T-cell (primary cell): ENCODE data around the gene FADS1. TPM values are rescaled to one million over a fixed set of nuclear protein-coding genes. Genes with fewer than 3 reads are reported as not detected.

Experiments used
- ATAC-seq, 4 experiments: fragments of 200-7000 bp in 3 of 4; fragments of 150-1000 bp in 1 of 4; cut with Tn5 transposase; replicated peaks in 1 of 4; 1 replicate in 3 of 4; 2 replicates in 1 of 4; pipeline ENCODE4 v1.10.0; 2021; ENCODE audit warnings: moderate library complexity in 3 of 4, mild to moderate bottlenecking in 2 of 4, moderate number of reproducible peaks in 1 of 4
- CTCF ChIA-PET, 2 donors: fragments of 300-600 bp; sonication (Branson Sonifier 250); formaldehyde crosslinking; loops; one replicate each; lab custom pipeline; 2022; ENCODE audit warnings: antibody characterized with exemption in 2 of 2; lab: Charles Lee
- POLR2A ChIA-PET, 2 donors: fragments of 300-600 bp; sonication (Branson Sonifier 250); formaldehyde crosslinking; loops; one replicate each; lab custom pipeline; 2022; ENCODE audit warnings: antibody characterized with exemption in 2 of 2; lab: Charles Lee
- DNase-seq, 35 experiments: peaks; one replicate each; pipeline versions ENCODE4 v3.0.0 to v3.0.0-alpha.2; 2013 to 2023
- H3K27ac ChIP-seq: one replicate; pipeline ENCODE4 v1.5.1; 2013; ENCODE audit warnings: low read length
- H3K27me3 ChIP-seq, 2 experiments: replicated peaks in 1 of 2; 1 replicate in 1 of 2; 2 replicates in 1 of 2; pipeline versions ENCODE4 v1.6.1 to v1.7.0; 2013; ENCODE audit warnings: low read length in 1 of 2, mixed read lengths in 1 of 2; ENCODE audit not compliant: control insufficient read depth in 2 of 2, insufficient read depth in 2 of 2; ENCODE audit errors: extremely low read depth in 1 of 2
- H3K36me3 ChIP-seq, 2 donors: 1 replicate in 1 of 2; 2 replicates in 1 of 2; pipeline versions ENCODE4 v1.6.1 to v1.7.0; 2013; ENCODE audit warnings: low read length in 1 of 2; ENCODE audit not compliant: control insufficient read depth in 2 of 2, insufficient read depth in 1 of 2; ENCODE audit errors: extremely low read depth in 1 of 2
- H3K4me1 ChIP-seq, 2 experiments: 1 replicate in 1 of 2; 2 replicates in 1 of 2; pipeline versions ENCODE4 v1.6.1 to v1.7.0; 2013; ENCODE audit warnings: low read length in 2 of 2, mixed read lengths in 1 of 2; ENCODE audit not compliant: insufficient read depth in 2 of 2, control insufficient read depth in 1 of 2; ENCODE audit errors: extremely low read depth in 1 of 2
- H3K4me3 ChIP-seq, 2 donors: 1 replicate in 1 of 2; 2 replicates in 1 of 2; pipeline versions ENCODE4 v1.5.1 to v1.7.0; 2013; ENCODE audit warnings: mild to moderate bottlenecking in 2 of 2, low read length in 1 of 2, moderate library complexity in 1 of 2; ENCODE audit not compliant: control insufficient read depth in 1 of 2; ENCODE audit errors: extremely low read depth in 1 of 2
- H3K9me3 ChIP-seq: 2 replicates; pipeline ENCODE4 v1.7.0; 2013
- H3K27ac Mint-ChIP-seq, 2 donors: one replicate each; pipeline ENCODE4 v1.8.0; 2020 to 2021; ENCODE audit warnings: mild to moderate bottlenecking in 2 of 2, mixed read lengths in 2 of 2
- H3K27me3 Mint-ChIP-seq, 2 donors: one replicate each; pipeline ENCODE4 v1.8.0; 2021 to 2022; ENCODE audit warnings: mixed read lengths in 2 of 2
- H3K36me3 Mint-ChIP-seq: one replicate; pipeline ENCODE4 v1.8.0; 2021; ENCODE audit warnings: mixed read lengths
- H3K4me1 Mint-ChIP-seq, 3 donors: one replicate each; pipeline ENCODE4 v1.8.0; 2020 to 2022; ENCODE audit warnings: mixed read lengths in 3 of 3, mild to moderate bottlenecking in 1 of 3
- H3K4me3 Mint-ChIP-seq, 3 donors: one replicate each; pipeline ENCODE4 v1.8.0; 2020 to 2022; ENCODE audit warnings: mild to moderate bottlenecking in 3 of 3, mixed read lengths in 3 of 3, moderate library complexity in 3 of 3
- H3K9me3 Mint-ChIP-seq, 3 donors: one replicate each; pipeline ENCODE4 v1.8.0; 2020 to 2022; ENCODE audit warnings: mixed read lengths in 3 of 3
- WGBS: methylation state at CpG from one replicate; pipeline ENCODE4 v1.1.5; 2013; ENCODE audit warnings: missing lambda C conversion rate; ENCODE audit not compliant: insufficient coverage; 5-methylcytosine and 5-hydroxymethylcytosine counted together
- total RNA-seq, 35 experiments: library from RNA in 6 of 35; stranded (reverse) in 6 of 35; fragments of 120-200 nt in 1 of 35; gene quantifications; one replicate each; pipeline versions ENCODE4 v1.2.1 to v1.2.4 and lab custom pipeline; 2013 to 2026

Gene FADS1
- total RNA-seq, 5 donors from 2014 or later (not counting 1 experiment from before 2014, with no cell fraction given): 1.9 to 8.8 (median 2.9) TPM

- Mint-ChIP-seq H3K4me1 (peaks cover 13 to 19% (median 16%) of the 10 kb centered on the region in 3 donors), H3K27me3 (peaks cover 0 to 32% of the 10 kb centered on the region in 2 donors), H3K9me3 (no peaks in the 10 kb centered on the region), H3K27ac (peak overlapping the region; percentile 22 to 74), H3K36me3 (no peaks in the 10 kb centered on the region), H3K4me3 (peak overlapping the region; percentile 85 to 91 (median 85))
- H3K4me3 ChIP-seq: peak overlapping the region; percentile 67 to 79
- H3K4me1 ChIP-seq: peaks cover 12 to 26% of the 10 kb centered on the region in 2 experiments
- H3K27ac ChIP-seq: no peak overlapping the region
- DNase-seq (peak in 31 of 35 experiments; percentile 21 to 73 (median 50)), ATAC-seq (peak; percentile 74 to 79 (median 77))
- H3K36me3 ChIP-seq: peaks cover 0 to 10% of the 10 kb centered on the region in 2 donors
- no peaks in the 10 kb centered on the region for H3K9me3 ChIP-seq
- ChIA-PET POLR2A (interaction anchor here in 1 of 2 donors (0.5 kb wide), 1 partner anchor 30 kb away, joined by 3 read pairs; no protein-coding TSS in a partner anchor), CTCF (interaction anchor here in 1 of 2 donors (2.3 kb wide), 1 partner anchor 19 kb away, joined by 12 read pairs; no protein-coding TSS in a partner anchor)
- WGBS: 1% methylated on average over 62 of the region's 69 CpGs
- peaks cover 0 to 46% of the 10 kb centered on the region in 2 experiments for H3K27me3 ChIP-seq
Measured at GRCh38 chr11:61815790-61816735, 740 bp downstream of the FADS1 start.

- WGBS: 3% methylated on average over 63 of the region's 66 CpGs
- Mint-ChIP-seq H3K4me1 (peaks cover 13 to 19% (median 16%) of the 10 kb centered on the region in 3 donors), H3K27ac (peak overlapping the region; percentile 1 to 43), H3K4me3 (peak overlapping the region; percentile 85 to 91 (median 85)), H3K27me3 (peaks cover 0 to 32% of the 10 kb centered on the region in 2 donors), H3K9me3 (no peaks in the 10 kb centered on the region), H3K36me3 (no peaks in the 10 kb centered on the region)
- Histone ChIP-seq H3K4me3 (peak overlapping the region; percentile 67 to 79), H3K4me1 (peaks cover 12 to 26% of the 10 kb centered on the region in 2 experiments), H3K27me3 (peaks cover 0 to 43% of the 10 kb centered on the region in 2 experiments), H3K36me3 (peaks cover 0 to 11% of the 10 kb centered on the region in 2 donors), H3K9me3 (no peaks in the 10 kb centered on the region), H3K27ac (no peak overlapping the region)
- ChIA-PET POLR2A (interaction anchor here in 1 of 2 donors (0.5 to 1.0 kb wide), 4 partner anchors 18 to 556 kb away, joined by 3 to 5 read pairs (median 4); no protein-coding TSS in a partner anchor), CTCF (interaction anchor here in 1 of 2 donors (0.7 to 2.3 kb wide), 4 partner anchors 15 to 84 kb away, joined by 3 to 12 read pairs (median 3); partner anchors contain the start of genes FEN1 and TMEM258)
- peak; percentile 12 to 42 (median 18) for ATAC-seq
- peak in 16 of 35 experiments; percentile 10 to 57 (median 26) for DNase-seq
Measured at GRCh38 chr11:61814958-61815789, 1.6 kb downstream of the FADS1 start.

DNA sequence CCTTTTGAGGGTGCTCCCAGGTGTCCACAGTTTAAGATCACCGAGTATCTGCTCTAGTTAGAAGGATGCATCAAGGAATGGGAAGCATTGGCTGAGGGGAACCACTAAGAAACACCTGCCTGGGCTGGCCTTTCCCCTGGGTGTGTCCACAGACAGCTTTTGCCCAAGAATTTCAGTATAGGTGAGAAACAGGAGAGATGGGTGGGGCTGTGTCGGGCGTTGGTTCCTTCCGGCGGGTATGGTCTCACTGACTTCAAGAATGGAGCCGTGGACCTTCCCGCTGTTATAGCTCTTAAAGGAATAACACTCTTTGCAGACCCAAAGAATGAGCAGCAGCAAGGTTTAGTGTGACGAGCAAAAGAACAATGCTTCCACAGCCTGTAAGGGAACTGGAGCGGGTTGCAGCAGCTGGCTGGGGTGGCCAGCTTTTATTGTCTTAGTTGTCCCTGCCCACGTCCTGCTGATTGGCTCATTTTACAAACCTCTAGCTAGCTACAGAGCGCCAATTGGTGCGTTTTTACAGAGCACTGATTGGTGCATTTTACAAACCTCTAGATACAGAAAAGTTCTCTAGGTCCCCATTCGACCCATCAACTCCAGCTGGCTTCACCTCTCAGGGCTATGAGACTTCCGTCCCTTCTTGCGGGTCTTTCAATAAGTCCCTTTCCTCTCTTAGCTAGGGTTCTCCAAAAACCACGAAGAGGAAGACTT, 2.4 kb downstream of the FADS1 start:
- no peak overlapping the region for H3K27ac Mint-ChIP-seq
- no peaks in the 10 kb centered on the region for H3K9me3 Mint-ChIP-seq
- H3K4me3 Mint-ChIP-seq: peak overlapping the region; percentile 85 to 91 (median 85)
- peaks cover 12 to 26% of the 10 kb centered on the region in 2 experiments for H3K4me1 ChIP-seq
- ATAC-seq (no peak), DNase-seq (peak in 2 of 35 experiments; percentile 8 to 29)
- peaks cover 13 to 19% (median 16%) of the 10 kb centered on the region in 3 donors for H3K4me1 Mint-ChIP-seq
- H3K27ac ChIP-seq: no peak overlapping the region
- no peaks in the 10 kb centered on the region for H3K9me3 ChIP-seq
- POLR2A ChIA-PET: interaction anchor here in 1 of 2 donors (0.6 to 1.0 kb wide), 3 partner anchors 17 to 557 kb away, joined by 3 to 5 read pairs (median 4); no protein-coding TSS in a partner anchor
- WGBS: 88% methylated on average over 16 of the region's 16 CpGs
- no peaks in the 10 kb centered on the region for H3K36me3 Mint-ChIP-seq
- peak overlapping the region; percentile 67 to 79 for H3K4me3 ChIP-seq
- CTCF ChIA-PET: interaction anchor here in 1 of 2 donors (0.7 to 2.3 kb wide), 4 partner anchors 15 to 84 kb away, joined by 3 to 12 read pairs (median 3); partner anchors contain the start of genes FEN1 and TMEM258
- peaks cover 0 to 43% of the 10 kb centered on the region in 2 experiments for H3K27me3 ChIP-seq
- peaks cover 0 to 32% of the 10 kb centered on the region in 2 donors for H3K27me3 Mint-ChIP-seq
- peaks cover 0 to 11% of the 10 kb centered on the region in 2 donors for H3K36me3 ChIP-seq

DNA sequence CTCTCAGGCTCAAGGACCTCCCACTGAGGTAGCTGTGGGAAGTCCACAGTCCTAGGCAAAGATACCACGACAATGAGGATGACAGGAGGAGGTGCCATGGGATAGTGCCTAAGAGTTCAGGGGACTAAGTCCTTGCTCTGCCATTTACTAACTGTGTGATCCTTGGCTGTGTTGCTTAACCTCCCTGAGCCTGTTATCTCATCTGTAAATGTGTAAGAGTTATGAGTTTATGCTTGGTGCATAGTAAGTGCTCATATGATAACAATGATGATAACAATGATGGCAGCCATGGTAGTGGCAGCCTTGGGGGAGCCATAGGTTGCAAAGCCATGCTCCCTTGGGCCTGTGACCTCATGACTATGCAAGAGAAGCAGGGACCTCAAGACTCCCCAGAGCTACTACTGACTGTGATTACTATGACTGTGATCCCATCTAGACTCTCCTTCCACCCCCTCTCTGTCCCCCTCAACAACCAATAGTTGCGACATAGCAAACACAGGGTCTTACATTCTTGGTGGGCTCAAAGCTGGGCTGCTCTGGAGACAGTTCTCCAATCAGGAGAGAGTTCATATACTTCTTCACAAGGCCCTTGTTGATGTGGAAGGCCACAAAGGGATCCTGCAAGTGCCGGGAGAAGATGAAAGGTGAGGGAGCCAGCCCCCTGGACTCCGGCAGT, 3.9 kb downstream of the FADS1 start:
- DNase-seq: no peak
- H3K4me3 Mint-ChIP-seq: no peak overlapping the region
- POLR2A ChIA-PET: no interaction called here
- peaks cover 0 to 38% of the 10 kb centered on the region in 2 experiments for H3K27me3 ChIP-seq
- no peak overlapping the region for H3K27ac ChIP-seq
- peaks cover 12 to 26% of the 10 kb centered on the region in 2 experiments for H3K4me1 ChIP-seq
- no peak overlapping the region for H3K27ac Mint-ChIP-seq
- H3K9me3 Mint-ChIP-seq: no peaks in the 10 kb centered on the region
- H3K36me3 ChIP-seq: peaks cover 0 to 11% of the 10 kb centered on the region in 2 donors
- H3K4me3 ChIP-seq: no peak overlapping the region
- H3K27me3 Mint-ChIP-seq: peaks cover 0 to 31% of the 10 kb centered on the region in 2 donors
- no peak for ATAC-seq
- CTCF ChIA-PET: interaction anchor here (0.6 to 0.7 kb wide), 4 partner anchors 10 to 430 kb away, joined by 3 to 13 read pairs (median 3); no protein-coding TSS in a partner anchor
- 93% methylated on average over 3 of the region's 4 CpGs for WGBS
- H3K36me3 Mint-ChIP-seq: no peaks in the 10 kb centered on the region
- H3K9me3 ChIP-seq: no peaks in the 10 kb centered on the region
- H3K4me1 Mint-ChIP-seq: peaks cover 13 to 19% (median 16%) of the 10 kb centered on the region in 3 donors

GRCh38 chr11:61811831-61812230, 5.0 kb downstream of the FADS1 start:
- no peak overlapping the region for H3K4me3 ChIP-seq
- no peak overlapping the region for H3K27ac ChIP-seq
- peaks cover 12 to 21% of the 10 kb centered on the region in 2 experiments for H3K4me1 ChIP-seq
- Mint-ChIP-seq H3K9me3 (no peaks in the 10 kb centered on the region), H3K4me1 (peaks cover 10 to 16% (median 15%) of the 10 kb centered on the region in 3 donors), H3K36me3 (no peaks in the 10 kb centered on the region), H3K27me3 (peaks cover 0 to 23% of the 10 kb centered on the region in 2 donors), H3K4me3 (no peak overlapping the region), H3K27ac (no peak overlapping the region)
- CTCF ChIA-PET: interaction anchor here in 1 of 2 donors (0.9 kb wide), 1 partner anchor 131 kb away, joined by 4 read pairs; no protein-coding TSS in a partner anchor
- no peak for DNase-seq
- POLR2A ChIA-PET: no interaction called here
- peaks cover 0 to 31% of the 10 kb centered on the region in 2 experiments for H3K27me3 ChIP-seq
- H3K9me3 ChIP-seq: no peaks in the 10 kb centered on the region
- H3K36me3 ChIP-seq: peaks cover 0 to 11% of the 10 kb centered on the region in 2 donors
- 90% methylated on average over 5 of the region's 5 CpGs for WGBS
- ATAC-seq: no peak
